Measurements from ENCODE around the gene NMT2.

Gene NMT2

GRCh38 chr10:15131330-15131729 is 37.2 kb downstream of the NMT2 start:
- H3K4me3 ChIP-seq (ENCODE audit: low read depth, low read length), result no peak overlapping the region
- no peak for TF ChIP-seq CTCF (IDR thresholded peaks at IDR 0.05; ENCODE audit: insufficient read depth, low read depth, low read length, missing control alignments)
- no peak for DNase-seq (ENCODE audit: low read depth)

- no peak for TF ChIP-seq CTCF (IDR thresholded peaks at IDR 0.05; ENCODE audit: insufficient read depth, low read depth, low read length, missing control alignments)
- no peak overlapping the region for H3K4me3 ChIP-seq (ENCODE audit: low read depth, low read length)
- DNase-seq (ENCODE audit: low read depth), result no peak
Observed at GRCh38 chr10:15124908-15125307, 43.6 kb downstream of the NMT2 start.

GRCh38 chr10:15124190-15124589 is 44.3 kb downstream of the NMT2 start:
- no peak for TF ChIP-seq CTCF (IDR thresholded peaks at IDR 0.05; ENCODE audit: insufficient read depth, low read depth, low read length, missing control alignments)
- no peak for DNase-seq (ENCODE audit: low read depth)
- no peak overlapping the region for H3K4me3 ChIP-seq (ENCODE audit: low read depth, low read length)

GRCh38 chr10:15123749-15124184 is 44.7 kb downstream of the NMT2 start:
- peak; percentile 52 for DNase-seq (ENCODE audit: low read depth)
- no peak overlapping the region for H3K4me3 ChIP-seq (ENCODE audit: low read depth, low read length)
- no peak for TF ChIP-seq CTCF (IDR thresholded peaks at IDR 0.05; ENCODE audit: insufficient read depth, low read depth, low read length, missing control alignments)

GRCh38 chr10:15122477-15123030 is 45.9 kb downstream of the NMT2 start:
- no peak for TF ChIP-seq CTCF (IDR thresholded peaks at IDR 0.05; ENCODE audit: insufficient read depth, low read depth, low read length, missing control alignments)
- DNase-seq (ENCODE audit: low read depth), result peak; percentile 86
- H3K4me3 ChIP-seq (ENCODE audit: low read depth, low read length), result peak overlapping the region; percentile 30

- TF ChIP-seq CTCF (IDR thresholded peaks at IDR 0.05; ENCODE audit: insufficient read depth, low read depth, low read length, missing control alignments), result no peak
- DNase-seq (ENCODE audit: low read depth), result no peak
- no peak overlapping the region for H3K4me3 ChIP-seq (ENCODE audit: low read depth, low read length)
Observed at GRCh38 chr10:15121707-15122106, 46.8 kb downstream of the NMT2 start.

- H3K4me3 ChIP-seq (ENCODE audit: low read depth, low read length), result no peak overlapping the region
- no peak for DNase-seq (ENCODE audit: low read depth)
- TF ChIP-seq CTCF (IDR thresholded peaks at IDR 0.05; ENCODE audit: insufficient read depth, low read depth, low read length, missing control alignments), result no peak
Observed at GRCh38 chr10:15120523-15120922, 48.0 kb downstream of the NMT2 start.
